HCT116 (cell line): ENCODE measurements around the gene ZNF486.
"Not testable (repeated sequence)": the region's sequence is repeated elsewhere in the genome, so short reads cannot be mapped to it uniquely, and the experiment has no call there.

Experiments used
- EZH2 ChIP-seq: fragments of 200-600 bp; sonication (generic); IDR thresholded peaks from 2 replicates; pipeline ENCODE4 v1.6.1; 2017; ENCODE audit warnings: antibody characterized with exemption, mixed run types
- POLR2A ChIP-seq: IDR thresholded peaks from 2 replicates; pipeline ENCODE4 v1.7.0; 2011; ENCODE audit warnings: borderline replicate concordance; ENCODE audit not compliant: insufficient read depth, insufficient read length; ENCODE audit errors: extremely low read depth
- RAD21 ChIP-seq: IDR thresholded peaks from 2 replicates; pipeline ENCODE4 v1.6.1; 2012; ENCODE audit warnings: low read depth, mild to moderate bottlenecking
- YY1 ChIP-seq: IDR thresholded peaks from 2 replicates; pipeline ENCODE4 v1.6.1; 2011; ENCODE audit warnings: low read length, low read depth, moderate library complexity, mild to moderate bottlenecking; ENCODE audit not compliant: insufficient replicate concordance; ENCODE audit errors: extremely low read depth
- TF ChIP-seq, protein P1 (sequence below): IDR thresholded peaks from 2 replicates; pipeline ENCODE4 v1.6.1; 2012; ENCODE audit warnings: low read depth

DNA sequence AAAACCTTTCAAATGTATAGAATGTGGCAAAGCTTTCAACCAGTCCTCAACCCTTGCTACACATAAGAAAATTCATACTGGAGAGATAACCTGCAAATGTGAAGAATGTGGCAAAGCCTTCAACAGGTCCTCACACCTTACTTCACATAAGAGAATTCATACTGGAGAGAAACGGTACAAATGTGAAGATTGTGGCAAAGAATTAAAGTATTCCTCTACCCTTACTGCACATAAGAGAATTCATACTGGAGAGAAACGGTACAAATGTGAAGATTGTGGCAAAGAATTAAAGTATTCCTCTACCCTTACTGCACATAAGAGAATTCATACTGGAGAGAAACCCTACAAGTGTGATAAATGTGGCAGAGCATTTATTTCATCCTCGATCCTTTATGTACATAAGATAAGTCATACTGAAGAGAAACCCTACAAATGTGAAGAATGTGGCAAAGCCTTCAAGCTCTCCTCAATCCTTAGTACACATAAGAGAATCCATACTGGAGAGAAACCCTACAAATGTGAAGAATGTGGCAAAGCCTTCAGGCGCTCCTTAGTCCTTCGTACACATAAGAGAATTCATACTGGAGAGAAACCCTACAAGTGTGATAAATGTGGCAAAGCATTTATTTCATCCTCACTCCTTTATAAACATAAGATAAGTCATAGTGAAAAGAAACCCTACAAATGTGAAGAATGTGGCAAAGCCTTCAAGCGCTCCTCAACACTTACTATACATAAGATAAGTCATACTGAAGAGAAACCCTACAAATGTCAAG, 48.8 kb upstream of the ZNF486 start:
- TF ChIP-seq RAD21, EZH2, POLR2A, YY1: not testable (repeated sequence)
- TF ChIP-seq, protein P1, sequence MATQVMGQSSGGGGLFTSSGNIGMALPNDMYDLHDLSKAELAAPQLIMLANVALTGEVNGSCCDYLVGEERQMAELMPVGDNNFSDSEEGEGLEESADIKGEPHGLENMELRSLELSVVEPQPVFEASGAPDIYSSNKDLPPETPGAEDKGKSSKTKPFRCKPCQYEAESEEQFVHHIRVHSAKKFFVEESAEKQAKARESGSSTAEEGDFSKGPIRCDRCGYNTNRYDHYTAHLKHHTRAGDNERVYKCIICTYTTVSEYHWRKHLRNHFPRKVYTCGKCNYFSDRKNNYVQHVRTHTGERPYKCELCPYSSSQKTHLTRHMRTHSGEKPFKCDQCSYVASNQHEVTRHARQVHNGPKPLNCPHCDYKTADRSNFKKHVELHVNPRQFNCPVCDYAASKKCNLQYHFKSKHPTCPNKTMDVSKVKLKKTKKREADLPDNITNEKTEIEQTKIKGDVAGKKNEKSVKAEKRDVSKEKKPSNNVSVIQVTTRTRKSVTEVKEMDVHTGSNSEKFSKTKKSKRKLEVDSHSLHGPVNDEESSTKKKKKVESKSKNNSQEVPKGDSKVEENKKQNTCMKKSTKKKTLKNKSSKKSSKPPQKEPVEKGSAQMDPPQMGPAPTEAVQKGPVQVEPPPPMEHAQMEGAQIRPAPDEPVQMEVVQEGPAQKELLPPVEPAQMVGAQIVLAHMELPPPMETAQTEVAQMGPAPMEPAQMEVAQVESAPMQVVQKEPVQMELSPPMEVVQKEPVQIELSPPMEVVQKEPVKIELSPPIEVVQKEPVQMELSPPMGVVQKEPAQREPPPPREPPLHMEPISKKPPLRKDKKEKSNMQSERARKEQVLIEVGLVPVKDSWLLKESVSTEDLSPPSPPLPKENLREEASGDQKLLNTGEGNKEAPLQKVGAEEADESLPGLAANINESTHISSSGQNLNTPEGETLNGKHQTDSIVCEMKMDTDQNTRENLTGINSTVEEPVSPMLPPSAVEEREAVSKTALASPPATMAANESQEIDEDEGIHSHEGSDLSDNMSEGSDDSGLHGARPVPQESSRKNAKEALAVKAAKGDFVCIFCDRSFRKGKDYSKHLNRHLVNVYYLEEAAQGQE = not testable (repeated sequence)
